OCI-LY1 (cell line): ENCODE measurements around the gene MAN1C1.

Experiments
- H2AFZ ChIP-seq: fragments of 200-600 bp; sonication (generic), shearing (Covaris generic); 2 replicates; pipeline ENCODE4 v1.6.0; 2014; ENCODE audit warnings: antibody characterized with exemption, mild to moderate bottlenecking, low read length
- H3F3A ChIP-seq: fragments of 200-600 bp; sonication (generic), shearing (Covaris generic); 2 replicates; pipeline ENCODE4 v1.6.0; 2014; ENCODE audit warnings: mild to moderate bottlenecking, antibody characterized with exemption, low read length, moderate library complexity; ENCODE audit not compliant: insufficient read depth
- H3K27ac ChIP-seq: fragments of 200-600 bp; sonication (generic); 2 replicates; pipeline ENCODE4 v1.5.1; 2014; ENCODE audit warnings: low read length, mixed run types, mild to moderate bottlenecking, low read depth; ENCODE audit not compliant: poor library complexity, severe bottlenecking
- H3K27me3 ChIP-seq: fragments of 200-600 bp; sonication (generic); 2 replicates; pipeline ENCODE4 v1.6.0; 2014; ENCODE audit warnings: antibody characterized with exemption, mild to moderate bottlenecking, low read length, moderate library complexity; ENCODE audit not compliant: insufficient read depth
- H3K36me3 ChIP-seq: fragments of 200-600 bp; sonication (generic); 2 replicates; pipeline ENCODE4 v1.6.1; 2014; ENCODE audit warnings: mild to moderate bottlenecking, antibody characterized with exemption, low read length, moderate library complexity, mixed read lengths; ENCODE audit not compliant: insufficient read depth
- H3K4me1 ChIP-seq: fragments of 200-600 bp; sonication (generic); 2 replicates; pipeline ENCODE4 v1.5.1; 2014; ENCODE audit warnings: mild to moderate bottlenecking, low read length, moderate library complexity; ENCODE audit not compliant: insufficient read depth, severe bottlenecking
- H3K4me2 ChIP-seq: fragments of 200-600 bp; sonication (generic), shearing (Covaris generic); 2 replicates; pipeline ENCODE4 v1.6.1; 2014; ENCODE audit warnings: low read length
- H3K4me3 ChIP-seq: fragments of 200-600 bp; sonication (generic); 2 replicates; pipeline ENCODE4 v1.5.1; 2014; ENCODE audit warnings: low read length, low read depth, mild to moderate bottlenecking, mixed read lengths; ENCODE audit not compliant: poor library complexity, severe bottlenecking
- H3K79me2 ChIP-seq: fragments of 200-600 bp; shearing (Covaris generic); 2 replicates; pipeline ENCODE4 v1.6.1; 2016; ENCODE audit warnings: mixed run types, low read length, mixed read lengths; ENCODE audit not compliant: insufficient read depth
- H3K9ac ChIP-seq: fragments of 200-600 bp; sonication (generic), shearing (Covaris generic); 2 replicates; pipeline ENCODE4 v1.6.1; 2014; ENCODE audit warnings: mild to moderate bottlenecking, low read length, mixed read lengths
- H3K9me2 ChIP-seq: fragments of 200-600 bp; sonication (generic), shearing (Covaris generic); 2 replicates; pipeline ENCODE4 v1.6.1; 2014; ENCODE audit warnings: low read depth, mild to moderate bottlenecking, low read length, mixed read lengths
- H3K9me3 ChIP-seq: fragments of 200-600 bp; shearing (Covaris generic); 2 replicates; pipeline ENCODE4 v1.6.1; 2014; ENCODE audit warnings: low read length, mixed read lengths
- H4K20me1 ChIP-seq: fragments of 200-600 bp; sonication (generic), shearing (Covaris generic); 2 replicates; pipeline ENCODE4 v1.6.0; 2016; ENCODE audit warnings: mild to moderate bottlenecking, low read length; ENCODE audit not compliant: insufficient read depth
- CTCF ChIP-seq: fragments of 200-600 bp; sonication (generic), shearing (Covaris generic); IDR thresholded peaks from 2 replicates; pipeline ENCODE4 v1.5.1; 2017; ENCODE audit warnings: mild to moderate bottlenecking, antibody characterized with exemption, low read length, moderate library complexity, mixed read lengths
- EZH2 ChIP-seq: fragments of 200-600 bp; sonication (generic), shearing (Covaris generic); IDR thresholded peaks from 2 replicates; pipeline ENCODE4 v1.8.0; 2017; ENCODE audit warnings: borderline replicate concordance, mixed run types, mild to moderate bottlenecking, antibody characterized with exemption, low read length, moderate library complexity, mixed read lengths

MAN1C1 gene

GRCh38 chr1:25786887-25787759 is 170.5 kb downstream of the MAN1C1 start:
- Histone ChIP-seq H3K4me2 (no peak overlapping the region), H3K27ac (no peak overlapping the region), H3F3A (no peaks in the 10 kb centered on the region), H3K9me2 (no peaks in the 10 kb centered on the region), H3K79me2 (no peaks in the 10 kb centered on the region), H3K27me3 (peaks cover 19% of the 10 kb centered on the region; the same call in 1 of the 2 replicates), H3K9ac (no peak overlapping the region), H3K4me3 (no peak overlapping the region), H3K9me3 (no peaks in the 10 kb centered on the region), H2AFZ (no peak overlapping the region), H4K20me1 (no peaks in the 10 kb centered on the region), H3K36me3 (no peaks in the 10 kb centered on the region), H3K4me1 (no peaks in the 10 kb centered on the region)
- TF ChIP-seq CTCF (no peak), EZH2 (no peak)

- Histone ChIP-seq H3K9me3 (no peaks in the 10 kb centered on the region), H3K9me2 (no peaks in the 10 kb centered on the region), H3F3A (no peaks in the 10 kb centered on the region), H3K4me2 (no peak overlapping the region), H3K4me3 (no peak overlapping the region), H3K4me1 (no peaks in the 10 kb centered on the region), H2AFZ (no peak overlapping the region), H3K27me3 (peaks cover 19% of the 10 kb centered on the region; the same call in 1 of the 2 replicates), H3K9ac (no peak overlapping the region), H3K27ac (no peak overlapping the region), H3K79me2 (no peaks in the 10 kb centered on the region), H3K36me3 (no peaks in the 10 kb centered on the region), H4K20me1 (no peaks in the 10 kb centered on the region)
- TF ChIP-seq CTCF (no peak), EZH2 (no peak)
These were observed 171.2 kb downstream of the MAN1C1 start for GRCh38 chr1:25787760-25788166.

GRCh38 chr1:25790472-25790871 is 173.9 kb downstream of the MAN1C1 start:
- Histone ChIP-seq H4K20me1 (no peaks in the 10 kb centered on the region), H3K36me3 (no peaks in the 10 kb centered on the region), H2AFZ (no peak overlapping the region), H3K4me1 (no peaks in the 10 kb centered on the region), H3K9ac (no peak overlapping the region), H3K27me3 (peaks cover 11% of the 10 kb centered on the region; the same call in 1 of the 2 replicates), H3K4me2 (no peak overlapping the region), H3K79me2 (no peaks in the 10 kb centered on the region), H3K9me2 (no peaks in the 10 kb centered on the region), H3K9me3 (no peaks in the 10 kb centered on the region), H3F3A (no peaks in the 10 kb centered on the region), H3K27ac (no peak overlapping the region), H3K4me3 (no peak overlapping the region)
- TF ChIP-seq CTCF: no peak
- TF ChIP-seq EZH2: no peak
